ENCODE data around the gene TTC33.

TTC33 gene

GRCh38 chr5:40501711-40502444 lies 253.9 kb downstream of the TTC33 start:
- no peak for DNase-seq

- no peak for DNase-seq
Measured at GRCh38 chr5:40499518-40500273, 256.1 kb downstream of the TTC33 start.

GRCh38 chr5:40499007-40499406 lies 256.8 kb downstream of the TTC33 start:
- DNase-seq: no peak

- no peak for DNase-seq
Measured at GRCh38 chr5:40497573-40497972, 258.2 kb downstream of the TTC33 start.

GRCh38 chr5:40495237-40495635 lies 260.5 kb downstream of the TTC33 start:
- no peak for DNase-seq

- no peak for DNase-seq
Measured at GRCh38 chr5:40494631-40495236, 261.0 kb downstream of the TTC33 start.

GRCh38 chr5:40492056-40492455 lies 263.7 kb downstream of the TTC33 start:
- DNase-seq: no peak

GRCh38 chr5:40491644-40492043 lies 264.1 kb downstream of the TTC33 start:
- no peak for DNase-seq

GRCh38 chr5:40490464-40491111 lies 265.2 kb downstream of the TTC33 start:
- no peak for DNase-seq

- no peak for DNase-seq
Measured at GRCh38 chr5:40489421-40489820, 266.3 kb downstream of the TTC33 start.

- DNase-seq: no peak
Measured at GRCh38 chr5:40486437-40487275, 269.1 kb downstream of the TTC33 start.

GRCh38 chr5:40485021-40485998 lies 270.5 kb downstream of the TTC33 start:
- no peak for DNase-seq

- no peak for DNase-seq
Measured at GRCh38 chr5:40484495-40484894, 271.3 kb downstream of the TTC33 start.

GRCh38 chr5:40483316-40483715 lies 272.4 kb downstream of the TTC33 start:
- no peak for DNase-seq

GRCh38 chr5:40481241-40481640 lies 274.5 kb downstream of the TTC33 start:
- no peak for DNase-seq

- DNase-seq: no peak
Measured at GRCh38 chr5:40480392-40480791, 275.4 kb downstream of the TTC33 start.

GRCh38 chr5:40479939-40480338 lies 275.8 kb downstream of the TTC33 start:
- no peak for DNase-seq

GRCh38 chr5:40478766-40479165 lies 277.0 kb downstream of the TTC33 start:
- no peak for DNase-seq

GRCh38 chr5:40477856-40478546 lies 277.8 kb downstream of the TTC33 start:
- no peak for DNase-seq

- DNase-seq: no peak
Measured at GRCh38 chr5:40475561-40475960, 280.2 kb downstream of the TTC33 start.

- DNase-seq: no peak
Measured at GRCh38 chr5:40474250-40474649, 281.5 kb downstream of the TTC33 start.
